Omental fat pad (tissue), 4 donors: ENCODE results near the gene APOO. TPM values are rescaled to one million over a fixed set of nuclear protein-coding genes. Genes with fewer than 3 reads are reported as not detected.

Experiments used
- ATAC-seq: fragments of 150-250 bp; one replicate; pipeline ENCODE4 v1.9.1; 2016; ENCODE audit warnings: mild to moderate bottlenecking, moderate library complexity; ENCODE audit not compliant: low FRiP score
- DNase-seq: peaks from one replicate; pipeline ENCODE4 v3.0.0-alpha.2; 2019; ENCODE audit warnings: low spot score
- CTCF ChIP-seq, 3 donors: fragments of 450-650 bp; IDR thresholded peaks; one replicate each; pipeline ENCODE4 v1.5.1; 2016 to 2017; ENCODE audit warnings: antibody characterized with exemption in 3 of 3, mild to moderate bottlenecking in 3 of 3, moderate library complexity in 2 of 3
- total RNA-seq, 4 donors: library from RNA; depleted of rRNA; stranded (reverse); fragments of >200 nt; gene quantifications; one replicate each; pipeline ENCODE4 v1.1.0, GENCODE V29; 2016

APOO gene
- total RNA-seq, 4 donors from 2014 or later, result 4.4 to 10.0 (median 4.9) TPM

- TF ChIP-seq CTCF (IDR thresholded peaks at IDR 0.05), result no peak
Observed at GRCh38 chrX:23811656-23812055, 96.1 kb downstream of the APOO start.

GRCh38 chrX:23811108-23811651 is 96.6 kb downstream of the APOO start:
- no peak for TF ChIP-seq CTCF (IDR thresholded peaks at IDR 0.05)
- ATAC-seq (no peak), DNase-seq (no peak)

More at GRCh38 chrX:23811656-23812055, 96.1 kb downstream of the APOO start:
- DNase-seq, result no peak
- ATAC-seq, result no peak

DNA sequence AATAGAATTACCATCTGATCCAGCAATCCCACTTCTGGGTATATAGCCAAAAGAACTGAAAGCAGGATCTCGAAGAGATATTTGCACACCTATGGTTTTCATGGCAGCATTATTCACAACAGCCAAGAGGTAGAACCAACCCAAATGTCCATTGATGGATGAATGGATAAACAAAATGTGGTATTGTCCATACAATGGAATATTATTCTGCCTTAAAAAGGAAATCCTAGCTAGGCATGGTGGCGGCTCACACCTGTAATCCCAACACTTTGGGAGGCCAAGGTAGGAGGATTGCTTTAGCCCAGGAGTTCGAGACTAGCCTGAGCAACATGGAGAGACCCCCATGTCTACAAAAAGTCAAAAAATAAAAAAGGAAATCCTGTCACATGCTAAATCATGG is 97.5 kb downstream of the APOO start:
- no peak for ATAC-seq
- no peak for TF ChIP-seq CTCF (IDR thresholded peaks at IDR 0.05)
- DNase-seq, result no peak

GRCh38 chrX:23805389-23805788 is 102.3 kb downstream of the APOO start:
- ATAC-seq (no peak), DNase-seq (no peak)
- no peak for TF ChIP-seq CTCF (IDR thresholded peaks at IDR 0.05)

- ATAC-seq (no peak), DNase-seq (no peak)
- TF ChIP-seq CTCF (IDR thresholded peaks at IDR 0.05), result no peak
Observed at GRCh38 chrX:23804578-23804977, 103.2 kb downstream of the APOO start.

DNA sequence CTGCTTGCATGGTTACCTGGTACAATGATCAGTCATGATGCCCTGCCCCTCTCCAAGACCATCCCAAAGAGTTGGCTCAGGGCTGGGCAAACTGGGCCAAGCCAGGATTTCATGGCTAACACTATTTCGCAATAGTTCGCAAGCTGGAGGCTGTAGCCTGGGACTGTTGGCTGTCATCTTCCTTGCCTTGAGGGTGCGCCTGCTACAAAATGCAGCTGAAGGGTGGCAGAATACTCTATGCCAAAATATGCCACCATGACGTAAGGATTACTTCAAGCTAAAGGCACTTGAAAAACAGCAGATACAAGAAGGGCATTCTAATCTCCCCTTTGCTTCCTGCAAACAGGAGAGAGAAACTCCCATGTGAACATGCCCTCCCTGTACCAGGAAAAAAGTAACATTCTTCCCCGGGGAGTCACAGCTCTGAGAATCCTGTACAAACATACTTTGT is 103.8 kb downstream of the APOO start:
- no peak for DNase-seq
- TF ChIP-seq CTCF (IDR thresholded peaks at IDR 0.05), result no peak
- ATAC-seq, result peak; percentile 82

DNA sequence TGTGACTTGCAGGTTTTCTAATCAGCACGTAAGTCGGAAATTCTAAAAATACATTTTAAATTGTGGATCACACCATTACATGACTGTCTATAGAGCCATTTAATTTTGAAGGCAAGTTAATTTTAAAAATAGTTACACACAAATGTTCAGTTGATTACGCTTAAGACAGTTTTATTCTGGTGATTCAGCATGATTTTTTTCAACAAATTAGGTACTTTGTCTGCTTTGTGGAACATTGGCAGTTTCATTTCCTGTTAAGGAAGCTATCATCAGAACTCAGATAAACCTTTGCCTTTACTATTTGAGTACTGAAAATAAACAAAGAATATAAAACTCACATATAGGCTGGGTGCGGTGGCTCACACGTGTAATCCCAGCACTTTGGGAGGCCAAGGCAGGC is 105.3 kb downstream of the APOO start:
- no peak for TF ChIP-seq CTCF (IDR thresholded peaks at IDR 0.05)
- DNase-seq (no peak), ATAC-seq (no peak)
